Measurements from ENCODE around the gene LMAN2.
A peak's percentile ranks its signal among the peaks of the same experiment; 100 is the strongest.

LMAN2 gene

DNA sequence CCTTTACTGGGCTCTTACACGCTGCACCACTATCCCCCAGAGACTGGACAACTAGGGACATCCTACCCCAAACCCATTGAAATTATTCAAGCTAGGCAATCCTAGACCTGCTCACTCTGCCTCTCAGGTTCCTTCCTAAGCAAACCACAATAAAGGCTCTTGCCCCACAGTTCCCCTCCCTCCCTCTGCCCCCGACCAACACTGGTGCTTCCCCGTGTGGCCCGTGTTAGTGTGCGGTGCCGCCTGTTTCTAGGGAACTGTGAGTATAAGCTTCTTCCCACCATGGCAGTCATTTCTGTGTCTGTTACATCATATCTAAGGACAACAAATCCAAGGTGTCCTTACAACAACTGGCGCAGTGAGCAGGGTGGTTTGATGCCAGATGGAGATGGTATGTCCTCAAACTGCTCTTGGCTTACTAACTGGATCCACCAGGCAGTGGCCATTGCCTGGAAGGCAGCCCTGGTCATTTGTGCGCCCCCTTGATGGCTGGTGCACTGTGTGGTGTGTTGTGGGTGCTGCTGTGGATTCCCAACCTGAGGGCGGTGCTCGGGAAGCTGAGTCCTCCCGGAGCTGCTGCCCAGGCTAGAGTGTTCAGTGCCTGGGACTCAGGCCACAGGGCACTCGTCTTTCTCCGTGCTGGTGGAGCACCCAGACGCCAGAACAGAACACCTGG is 31.4 kb downstream of the LMAN2 start:
- Histone ChIP-seq H3K4me1 (ENCODE audit: low read depth, poor library complexity, severe bottlenecking) (peaks cover 4% of the 10 kb centered on the region), H3K4me3 (IDR thresholded peaks at IDR 0.05; ENCODE audit: insufficient read depth, low read depth, low read length) (no peak overlapping the region), H3K4me2 (no peak overlapping the region), H3K79me2 (ENCODE audit: insufficient read depth, low read depth) (no peaks in the 10 kb centered on the region), H3K9ac (no peak overlapping the region), H3K36me3 (ENCODE audit: insufficient read depth) (no peaks in the 10 kb centered on the region), H3K27me3 (ENCODE audit: insufficient read depth, low read depth) (no peaks in the 10 kb centered on the region), H4K20me1 (ENCODE audit: insufficient read depth) (no peaks in the 10 kb centered on the region), H3K27ac (no peak overlapping the region), H2AFZ (ENCODE audit: low read depth) (no peak overlapping the region)
- TF ChIP-seq, protein P1, sequence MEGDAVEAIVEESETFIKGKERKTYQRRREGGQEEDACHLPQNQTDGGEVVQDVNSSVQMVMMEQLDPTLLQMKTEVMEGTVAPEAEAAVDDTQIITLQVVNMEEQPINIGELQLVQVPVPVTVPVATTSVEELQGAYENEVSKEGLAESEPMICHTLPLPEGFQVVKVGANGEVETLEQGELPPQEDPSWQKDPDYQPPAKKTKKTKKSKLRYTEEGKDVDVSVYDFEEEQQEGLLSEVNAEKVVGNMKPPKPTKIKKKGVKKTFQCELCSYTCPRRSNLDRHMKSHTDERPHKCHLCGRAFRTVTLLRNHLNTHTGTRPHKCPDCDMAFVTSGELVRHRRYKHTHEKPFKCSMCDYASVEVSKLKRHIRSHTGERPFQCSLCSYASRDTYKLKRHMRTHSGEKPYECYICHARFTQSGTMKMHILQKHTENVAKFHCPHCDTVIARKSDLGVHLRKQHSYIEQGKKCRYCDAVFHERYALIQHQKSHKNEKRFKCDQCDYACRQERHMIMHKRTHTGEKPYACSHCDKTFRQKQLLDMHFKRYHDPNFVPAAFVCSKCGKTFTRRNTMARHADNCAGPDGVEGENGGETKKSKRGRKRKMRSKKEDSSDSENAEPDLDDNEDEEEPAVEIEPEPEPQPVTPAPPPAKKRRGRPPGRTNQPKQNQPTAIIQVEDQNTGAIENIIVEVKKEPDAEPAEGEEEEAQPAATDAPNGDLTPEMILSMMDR (conservative IDR thresholded peaks at IDR 0.05; ENCODE audit: low read depth, low read length): no peak

DNA sequence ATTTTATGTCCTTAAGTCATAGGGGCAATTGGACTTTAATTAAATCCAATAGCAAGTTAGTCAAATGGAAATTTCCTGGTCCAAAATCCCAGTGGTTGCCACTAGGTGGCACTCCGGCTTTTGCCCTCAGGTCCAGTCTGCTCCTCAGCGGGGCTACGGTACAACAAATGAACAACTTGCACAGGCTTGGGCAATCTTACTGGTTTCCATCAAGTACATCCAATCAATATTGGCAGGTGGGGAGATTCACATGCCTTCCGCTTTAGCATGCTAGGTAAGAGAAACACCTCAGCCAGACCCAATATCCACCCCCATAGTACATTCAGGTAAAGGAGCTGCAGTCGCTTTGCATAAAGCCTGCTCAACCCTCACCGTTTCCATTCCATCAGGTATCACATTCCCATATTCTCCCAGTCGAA is 33.5 kb downstream of the LMAN2 start:
- Histone ChIP-seq H3K4me2 (no peak overlapping the region), H2AFZ (ENCODE audit: low read depth) (no peak overlapping the region), H3K27me3 (ENCODE audit: insufficient read depth, low read depth) (no peaks in the 10 kb centered on the region), H3K4me3 (IDR thresholded peaks at IDR 0.05; ENCODE audit: insufficient read depth, low read depth, low read length) (no peak overlapping the region), H3K27ac (no peak overlapping the region), H3K4me1 (ENCODE audit: low read depth, poor library complexity, severe bottlenecking) (peaks cover 4% of the 10 kb centered on the region), H4K20me1 (ENCODE audit: insufficient read depth) (no peaks in the 10 kb centered on the region), H3K9ac (no peak overlapping the region), H3K36me3 (ENCODE audit: insufficient read depth) (no peaks in the 10 kb centered on the region), H3K79me2 (ENCODE audit: insufficient read depth, low read depth) (no peaks in the 10 kb centered on the region)
- TF ChIP-seq, protein P1 (conservative IDR thresholded peaks at IDR 0.05; ENCODE audit: low read depth, low read length): peak; percentile 87

DNA sequence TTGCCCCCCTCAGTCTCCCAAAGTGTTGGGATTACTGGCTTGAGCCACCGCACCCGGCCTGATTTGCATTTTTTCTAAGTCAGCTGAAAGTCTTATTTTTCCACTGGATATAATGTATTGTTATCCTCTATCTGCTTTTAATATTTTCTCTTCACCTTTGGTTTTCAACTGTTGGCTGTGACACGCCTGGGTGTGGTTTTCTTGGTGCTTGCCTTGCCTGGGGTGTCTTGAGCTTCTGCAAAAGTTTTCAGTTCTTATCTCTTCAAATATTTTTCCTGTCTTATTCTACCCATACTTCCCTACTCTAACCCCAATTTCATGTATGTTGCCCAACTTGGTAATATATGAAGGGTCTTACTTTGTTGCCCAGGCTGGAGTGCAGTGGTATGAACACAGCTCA is 35.5 kb downstream of the LMAN2 start:
- no peaks in the 10 kb centered on the region for H3K79me2 ChIP-seq (ENCODE audit: insufficient read depth, low read depth)
- no peak overlapping the region for H3K4me2 ChIP-seq
- no peak overlapping the region for H3K4me3 ChIP-seq (IDR thresholded peaks at IDR 0.05; ENCODE audit: insufficient read depth, low read depth, low read length)
- peaks cover 4% of the 10 kb centered on the region for H3K4me1 ChIP-seq (ENCODE audit: low read depth, poor library complexity, severe bottlenecking)
- no peak overlapping the region for H3K27ac ChIP-seq
- H2AFZ ChIP-seq (ENCODE audit: low read depth): no peak overlapping the region
- no peaks in the 10 kb centered on the region for H3K27me3 ChIP-seq (ENCODE audit: insufficient read depth, low read depth)
- no peaks in the 10 kb centered on the region for H3K36me3 ChIP-seq (ENCODE audit: insufficient read depth)
- H3K9ac ChIP-seq: no peak overlapping the region
- TF ChIP-seq, protein P1 (conservative IDR thresholded peaks at IDR 0.05; ENCODE audit: low read depth, low read length): no peak
- no peaks in the 10 kb centered on the region for H4K20me1 ChIP-seq (ENCODE audit: insufficient read depth)

DNA sequence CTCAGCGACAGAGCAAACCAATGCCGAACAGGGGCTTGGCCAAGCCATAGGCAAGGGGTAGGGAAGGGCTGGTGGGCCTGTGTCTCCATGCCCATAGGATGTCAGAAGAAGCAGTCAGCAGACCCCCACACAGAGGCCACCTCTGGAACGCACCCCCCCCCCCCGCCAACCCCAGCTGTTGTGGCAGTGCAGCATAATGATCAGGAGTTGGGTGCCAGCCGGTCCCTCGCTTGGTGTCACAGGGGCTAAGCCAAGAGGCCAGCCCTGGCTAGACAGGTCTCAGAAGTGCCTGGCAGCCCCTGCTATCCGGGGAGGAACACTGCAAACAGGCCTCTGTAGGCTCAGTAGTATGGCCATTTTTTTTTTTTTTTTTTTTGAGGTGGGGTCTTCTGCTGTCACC is 36.1 kb downstream of the LMAN2 start:
- peaks cover 8% of the 10 kb centered on the region for H3K4me1 ChIP-seq (ENCODE audit: low read depth, poor library complexity, severe bottlenecking)
- H3K4me2 ChIP-seq: no peak overlapping the region
- H3K27me3 ChIP-seq (ENCODE audit: insufficient read depth, low read depth): no peaks in the 10 kb centered on the region
- no peaks in the 10 kb centered on the region for H3K79me2 ChIP-seq (ENCODE audit: insufficient read depth, low read depth)
- no peak overlapping the region for H3K4me3 ChIP-seq (IDR thresholded peaks at IDR 0.05; ENCODE audit: insufficient read depth, low read depth, low read length)
- TF ChIP-seq, protein P1 (conservative IDR thresholded peaks at IDR 0.05; ENCODE audit: low read depth, low read length): no peak
- no peak overlapping the region for H2AFZ ChIP-seq (ENCODE audit: low read depth)
- H3K9ac ChIP-seq: no peak overlapping the region
- no peaks in the 10 kb centered on the region for H3K36me3 ChIP-seq (ENCODE audit: insufficient read depth)
- H4K20me1 ChIP-seq (ENCODE audit: insufficient read depth): no peaks in the 10 kb centered on the region
- H3K27ac ChIP-seq: no peak overlapping the region

Data from KMS-11 (cell line).